ENCODE data around the gene RNF220. TPM values are rescaled to one million over a fixed set of nuclear protein-coding genes. Genes with fewer than 3 reads are reported as not detected.

Gene RNF220
- total RNA-seq, 4 donors from 2014 or later: 22.0 to 94.3 (median 49.4) TPM

DNA sequence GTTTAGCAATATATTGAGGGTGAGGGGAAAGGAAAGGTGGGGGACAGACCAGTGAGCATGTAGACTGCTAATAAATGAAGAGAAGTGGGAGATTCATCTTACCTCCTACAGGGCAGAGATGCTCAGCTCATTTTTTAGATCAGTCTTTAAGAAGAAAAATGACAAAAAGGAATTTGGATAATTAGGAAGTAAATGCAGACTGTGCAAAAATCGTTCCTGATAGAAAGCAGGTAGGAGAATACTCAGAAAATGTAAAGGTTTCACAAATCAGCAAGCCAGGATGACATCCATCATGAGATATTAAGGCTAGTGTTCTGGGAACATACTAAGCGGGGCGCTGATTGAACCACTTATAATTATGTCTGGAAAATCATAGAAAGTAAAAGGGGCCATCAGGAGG, 106.3 kb downstream of the RNF220 start:
- intact Hi-C loops (cut with DNase I; ENCODE audit: low total_unique reads): no loop called here
- no peak for TF ChIP-seq POLR2A (IDR thresholded peaks at IDR 0.05)
- TF ChIP-seq, protein P1, sequence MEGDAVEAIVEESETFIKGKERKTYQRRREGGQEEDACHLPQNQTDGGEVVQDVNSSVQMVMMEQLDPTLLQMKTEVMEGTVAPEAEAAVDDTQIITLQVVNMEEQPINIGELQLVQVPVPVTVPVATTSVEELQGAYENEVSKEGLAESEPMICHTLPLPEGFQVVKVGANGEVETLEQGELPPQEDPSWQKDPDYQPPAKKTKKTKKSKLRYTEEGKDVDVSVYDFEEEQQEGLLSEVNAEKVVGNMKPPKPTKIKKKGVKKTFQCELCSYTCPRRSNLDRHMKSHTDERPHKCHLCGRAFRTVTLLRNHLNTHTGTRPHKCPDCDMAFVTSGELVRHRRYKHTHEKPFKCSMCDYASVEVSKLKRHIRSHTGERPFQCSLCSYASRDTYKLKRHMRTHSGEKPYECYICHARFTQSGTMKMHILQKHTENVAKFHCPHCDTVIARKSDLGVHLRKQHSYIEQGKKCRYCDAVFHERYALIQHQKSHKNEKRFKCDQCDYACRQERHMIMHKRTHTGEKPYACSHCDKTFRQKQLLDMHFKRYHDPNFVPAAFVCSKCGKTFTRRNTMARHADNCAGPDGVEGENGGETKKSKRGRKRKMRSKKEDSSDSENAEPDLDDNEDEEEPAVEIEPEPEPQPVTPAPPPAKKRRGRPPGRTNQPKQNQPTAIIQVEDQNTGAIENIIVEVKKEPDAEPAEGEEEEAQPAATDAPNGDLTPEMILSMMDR (IDR thresholded peaks at IDR 0.05): no peak

DNA sequence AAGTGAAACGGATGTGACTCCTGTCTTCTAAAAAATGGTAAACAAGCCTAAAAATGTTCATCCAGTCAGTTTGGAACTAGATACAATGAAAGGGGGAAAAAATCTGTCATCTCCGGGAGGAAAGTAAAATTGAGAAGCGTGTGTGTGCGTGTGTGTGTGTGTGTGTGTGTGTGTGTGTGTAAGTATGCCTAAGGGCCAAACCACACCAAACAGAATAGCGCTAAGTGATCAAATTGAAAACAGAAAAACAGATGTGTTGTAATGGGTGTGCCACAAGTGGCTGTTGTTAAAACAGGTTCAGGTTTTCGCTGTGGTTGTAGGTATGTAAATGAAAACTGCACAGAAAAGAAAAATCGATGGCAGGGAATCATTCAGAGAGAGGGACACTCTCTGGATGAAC, 106.7 kb downstream of the RNF220 start:
- no peak overlapping the region for H3K27ac ChIP-seq
- H3K4me3 ChIP-seq: no peak overlapping the region
- H3K36me3 ChIP-seq: no peaks in the 10 kb centered on the region
- H3K9me3 ChIP-seq: no peaks in the 10 kb centered on the region
- no peaks in the 10 kb centered on the region for H3K27me3 ChIP-seq
- no peak for TF ChIP-seq POLR2A (IDR thresholded peaks at IDR 0.05)
- TF ChIP-seq, protein P1 (IDR thresholded peaks at IDR 0.05): no peak
- intact Hi-C loops (cut with DNase I; ENCODE audit: low total_unique reads): no loop called here
- no peaks in the 10 kb centered on the region for H3K4me1 ChIP-seq
- DNase-seq: no peak

More for the DNA sequence above, 106.3 kb downstream of the RNF220 start:
- Histone ChIP-seq H3K9me3 (no peaks in the 10 kb centered on the region), H3K27ac (no peak overlapping the region), H3K27me3 (no peaks in the 10 kb centered on the region), H3K4me3 (no peak overlapping the region), H3K4me1 (no peaks in the 10 kb centered on the region), H3K36me3 (no peaks in the 10 kb centered on the region)
- DNase-seq: no peak

DNA sequence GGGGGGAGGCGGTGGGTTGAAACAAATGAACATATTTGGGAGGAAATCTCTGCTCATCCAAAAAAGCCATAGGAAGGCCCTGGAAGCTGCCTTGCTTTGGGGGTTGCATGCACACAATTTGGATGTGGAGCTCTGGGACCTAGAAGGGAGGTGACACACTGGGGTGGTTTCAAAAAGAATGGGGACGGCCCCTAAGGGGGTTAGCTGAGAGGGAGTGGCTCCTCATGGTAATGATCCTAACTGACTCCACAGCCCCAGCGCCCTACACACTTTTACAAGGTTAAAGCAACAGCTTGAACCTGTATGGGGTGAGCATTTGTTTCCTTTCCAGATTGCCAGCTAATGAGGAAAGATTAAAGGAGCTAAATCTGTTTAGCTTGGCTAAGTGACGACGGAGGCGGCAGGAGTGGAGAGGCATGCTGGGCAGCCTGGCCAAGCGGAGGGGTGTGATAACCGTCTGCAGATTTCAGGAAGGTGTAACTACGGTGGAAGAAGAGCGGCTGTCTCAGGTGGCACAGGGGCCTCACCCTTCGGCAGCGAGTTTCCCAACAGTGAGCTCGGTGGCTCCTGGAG, 107.3 kb downstream of the RNF220 start:
- H3K36me3 ChIP-seq: no peaks in the 10 kb centered on the region

DNA sequence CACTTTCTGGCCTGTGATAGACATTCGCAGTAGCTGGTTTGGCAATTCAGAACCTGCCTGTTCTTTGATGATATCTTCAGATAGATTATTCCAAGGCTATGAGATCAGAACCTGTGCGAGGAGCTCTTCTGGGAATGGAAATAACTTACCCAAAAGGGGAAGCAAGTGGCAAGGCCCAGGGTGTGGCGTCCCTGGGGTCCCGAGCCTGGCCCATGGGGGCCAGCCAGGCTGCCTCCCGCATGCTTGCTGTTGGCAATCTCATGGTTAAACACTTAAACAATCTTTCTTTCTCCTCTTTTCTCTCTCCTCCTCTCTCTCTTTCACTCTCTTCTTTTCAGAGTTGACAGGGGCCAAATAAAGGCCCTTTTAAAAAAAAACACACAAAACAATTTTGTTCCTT, 108.1 kb downstream of the RNF220 start:
- no peak overlapping the region for H3K4me3 ChIP-seq
- H3K4me1 ChIP-seq: no peaks in the 10 kb centered on the region
- intact Hi-C loops (cut with DNase I; ENCODE audit: low total_unique reads): no loop called here
- TF ChIP-seq, protein P1 (IDR thresholded peaks at IDR 0.05): no peak
- TF ChIP-seq POLR2A (IDR thresholded peaks at IDR 0.05): no peak
- H3K27me3 ChIP-seq: no peaks in the 10 kb centered on the region
- no peaks in the 10 kb centered on the region for H3K9me3 ChIP-seq
- H3K36me3 ChIP-seq: no peaks in the 10 kb centered on the region
- H3K27ac ChIP-seq: no peak overlapping the region
- DNase-seq: no peak

More for the DNA sequence above, 107.3 kb downstream of the RNF220 start:
- Histone ChIP-seq H3K27me3 (no peaks in the 10 kb centered on the region), H3K27ac (no peak overlapping the region), H3K4me3 (no peak overlapping the region), H3K4me1 (no peaks in the 10 kb centered on the region), H3K9me3 (no peaks in the 10 kb centered on the region)
- no peak for DNase-seq
- TF ChIP-seq POLR2A (IDR thresholded peaks at IDR 0.05): no peak
- TF ChIP-seq, protein P1 (IDR thresholded peaks at IDR 0.05): no peak
- intact Hi-C loops (cut with DNase I; ENCODE audit: low total_unique reads): no loop called here

DNA sequence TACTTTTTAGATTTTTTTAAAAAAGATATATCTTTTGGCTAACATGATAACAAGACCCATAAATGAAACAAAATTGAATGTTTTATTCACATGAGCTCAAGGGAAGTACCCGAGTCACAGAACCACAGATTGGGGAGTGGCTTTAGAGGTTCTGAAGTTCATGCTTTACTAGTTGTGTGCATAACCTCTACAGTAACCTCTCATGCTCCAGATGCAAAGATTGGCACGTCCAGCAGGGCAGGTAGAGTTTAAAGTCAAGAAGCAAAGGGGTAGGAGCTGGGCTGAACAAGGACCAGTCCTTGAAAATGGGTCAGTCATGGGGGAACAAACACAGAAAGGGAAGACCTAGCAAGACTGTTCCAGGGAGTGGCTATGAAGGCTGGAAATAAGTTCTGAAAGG, 109.6 kb downstream of the RNF220 start:
- no peaks in the 10 kb centered on the region for H3K4me1 ChIP-seq

More for the DNA sequence above, 109.6 kb downstream of the RNF220 start:
- intact Hi-C loops (cut with DNase I; ENCODE audit: low total_unique reads): no loop called here
- H3K9me3 ChIP-seq: no peaks in the 10 kb centered on the region
- H3K36me3 ChIP-seq: no peaks in the 10 kb centered on the region
- no peaks in the 10 kb centered on the region for H3K27me3 ChIP-seq
- TF ChIP-seq POLR2A (IDR thresholded peaks at IDR 0.05): no peak
- TF ChIP-seq, protein P1 (IDR thresholded peaks at IDR 0.05): no peak
- no peak for DNase-seq
- no peak overlapping the region for H3K27ac ChIP-seq
- no peak overlapping the region for H3K4me3 ChIP-seq

All from uterus (tissue), 4 donors.